Breast epithelium (tissue), 4 donors: Measurements from ENCODE around the gene SAP30BP. TPM values are rescaled to one million over a fixed set of nuclear protein-coding genes. Genes with fewer than 3 reads are reported as not detected.

Experiments
- DNase-seq, 2 donors: peaks; one replicate each; pipeline ENCODE4 v3.0.0-alpha.2; 2019; ENCODE audit warnings: low spot score in 2 of 2
- H3K27ac ChIP-seq, 2 donors: fragments of 200-600 bp; sonication (generic) in 1 of 2; one replicate each; pipeline ENCODE4 v1.5.1; 2016 to 2019; ENCODE audit warnings: mild to moderate bottlenecking in 1 of 2
- H3K27me3 ChIP-seq, 2 donors: fragments of 200-600 bp; sonication (generic) in 1 of 2; one replicate each; pipeline versions ENCODE4 v1.5.1 to v1.6.0; 2017 to 2019; ENCODE audit warnings: control low read depth in 1 of 2, mild to moderate bottlenecking in 1 of 2
- H3K36me3 ChIP-seq: fragments of 200-600 bp; one replicate; pipeline ENCODE4 v1.5.1; 2019
- H3K4me1 ChIP-seq, 2 donors: fragments of 200-600 bp; sonication (generic); one replicate each; pipeline ENCODE4 v1.5.1; 2016 to 2019; ENCODE audit warnings: control low read depth in 1 of 2
- H3K4me3 ChIP-seq, 3 donors: fragments of 200-600 bp; sonication (generic); 1 replicate in 2 of 3; 2 replicates in 1 of 3; pipeline ENCODE4 v1.5.1; 2016 to 2019; ENCODE audit warnings: mild to moderate bottlenecking in 3 of 3, moderate library complexity in 2 of 3
- H3K9me3 ChIP-seq, 2 donors: fragments of 200-600 bp; sonication (generic) in 1 of 2; one replicate each; pipeline ENCODE4 v1.5.1; 2016 to 2019; ENCODE audit warnings: control low read depth in 1 of 2
- CTCF ChIP-seq, 3 donors: fragments of 450-650 bp; IDR thresholded peaks; one replicate each; pipeline ENCODE4 v1.5.1; 2016 to 2017; ENCODE audit warnings: antibody characterized with exemption in 3 of 3, mild to moderate bottlenecking in 3 of 3, moderate library complexity in 3 of 3
- POLR2A ChIP-seq: fragments of 450-650 bp; IDR thresholded peaks from one replicate; pipeline ENCODE4 v1.6.1; 2016; ENCODE audit warnings: antibody characterized with exemption, mild to moderate bottlenecking, moderate library complexity
- POLR2AphosphoS5 ChIP-seq, 3 donors: sonication (generic); formaldehyde crosslinking; IDR thresholded peaks; one replicate each; pipeline ENCODE4 v1.6.1; 2017; ENCODE audit warnings: antibody characterized with exemption in 3 of 3
- intact Hi-C: fragments of 100-400 bp; cut with DNase I; formaldehyde crosslinking; loops from one replicate; pipeline ENCODE4 v1.15.1; 2023; ENCODE audit warnings: low total_unique reads
- total RNA-seq, 3 donors: library from RNA; depleted of rRNA; stranded (reverse); fragments of >200 nt; gene quantifications; one replicate each; pipeline ENCODE4 v1.1.0, GENCODE V29; 2016

Gene SAP30BP
- total RNA-seq, 3 donors from 2014 or later: 68.3 to 89.5 (median 86.1) TPM

- no peak for DNase-seq
These were observed 89.4 kb downstream of the SAP30BP start for GRCh38 chr17:75756451-75757085.

GRCh38 chr17:75757086-75757681 lies 90.0 kb downstream of the SAP30BP start:
- H3K27ac ChIP-seq: no peak overlapping the region
- peaks cover 0 to 5% of the 10 kb centered on the region in 2 donors for H3K4me1 ChIP-seq
- no peak for DNase-seq
- no peak for TF ChIP-seq POLR2AphosphoS5 (IDR thresholded peaks at IDR 0.05)
- no peak for TF ChIP-seq CTCF (IDR thresholded peaks at IDR 0.05)
- no peak for TF ChIP-seq POLR2A
- H3K9me3 ChIP-seq: no peaks in the 10 kb centered on the region
- intact Hi-C loops: no loop called here
- peaks cover 5% of the 10 kb centered on the region for H3K36me3 ChIP-seq
- H3K27me3 ChIP-seq: no peaks in the 10 kb centered on the region
- no peak overlapping the region for H3K4me3 ChIP-seq

More at GRCh38 chr17:75756451-75757085, 89.4 kb downstream of the SAP30BP start:
- H3K27me3 ChIP-seq: no peaks in the 10 kb centered on the region
- H3K4me1 ChIP-seq: peaks cover 0 to 5% of the 10 kb centered on the region in 2 donors
- H3K9me3 ChIP-seq: no peaks in the 10 kb centered on the region
- TF ChIP-seq POLR2AphosphoS5 (IDR thresholded peaks at IDR 0.05) (no peak), CTCF (IDR thresholded peaks at IDR 0.05) (no peak)
- intact Hi-C loops: no loop called here
- H3K27ac ChIP-seq: peak overlapping the region in 1 of 2 donors; percentile 7
- H3K36me3 ChIP-seq: peaks cover 5% of the 10 kb centered on the region
- H3K4me3 ChIP-seq: no peak overlapping the region

Other genes starting within 250 kb of the SAP30BP start
- 10 to 100 TPM; 45.1 to 62.5 (median 51.1) TPM for gene TMEM94, start 210.7 kb upstream of the SAP30BP start, total RNA-seq
- 10 to 100 TPM in 2 of 3 donors, 1 to 10 TPM in 1; 10.0 to 23.3 (median 14.6) TPM for gene CASKIN2, start 151.8 kb upstream of the SAP30BP start, total RNA-seq
- 10 to 100 TPM; 18.4 to 34.7 (median 31.2) TPM for gene TSEN54, start 150.8 kb upstream of the SAP30BP start, total RNA-seq
- 10 to 100 TPM in 2 of 3 donors, 1 to 10 TPM in 1; 4.6 to 60.2 (median 52.4) TPM for gene LLGL2, start 141.6 kb upstream of the SAP30BP start, total RNA-seq
- gene MYO15B, start 79.5 kb upstream of the SAP30BP start, total RNA-seq: 100 to 1,000 TPM in 1 of 3 donors, 10 to 100 TPM in 2; 65.3 to 121 (median 86.6) TPM
- 1 to 10 TPM in 1 of 3 donors, under 1 TPM in 2; 0.29 to 2.6 (median 0.48) TPM for gene SMIM5, start 33.9 kb upstream of the SAP30BP start, total RNA-seq
- gene RECQL5, start 184 bp upstream of the SAP30BP start, total RNA-seq: 10 to 100 TPM; 10.7 to 22.8 (median 14.1) TPM
- 100 to 1,000 TPM in 1 of 3 donors, 10 to 100 TPM in 1, 1 to 10 TPM in 1; 9.8 to 125 (median 67.2) TPM for gene ITGB4, start 54.1 kb downstream of the SAP30BP start, total RNA-seq
- gene GALK1, start 97.9 kb downstream of the SAP30BP start, total RNA-seq: 10 to 100 TPM; 21.9 to 32.1 (median 24.9) TPM
- 10 to 100 TPM; 18.7 to 43.3 (median 28.5) TPM for gene UNK, start 117.5 kb downstream of the SAP30BP start, total RNA-seq
- gene UNC13D, start 177.1 kb downstream of the SAP30BP start, total RNA-seq: 10 to 100 TPM in 1 of 3 donors, 1 to 10 TPM in 2; 5.6 to 15.5 (median 8.5) TPM
- 10 to 100 TPM; 44.9 to 63.2 (median 62.9) TPM for gene WBP2, start 188.0 kb downstream of the SAP30BP start, total RNA-seq
- gene TRIM47, start 211.2 kb downstream of the SAP30BP start, total RNA-seq: 10 to 100 TPM; 15.4 to 26.1 (median 23.3) TPM
- gene TRIM65, start 229.6 kb downstream of the SAP30BP start, total RNA-seq: 10 to 100 TPM; 16.7 to 28.8 (median 23.3) TPM
- gene MRPL38, start 237.5 kb downstream of the SAP30BP start, total RNA-seq: 10 to 100 TPM; 29.4 to 39.0 (median 36.6) TPM